Measurements from ENCODE around the gene TNK1. TPM values are rescaled to one million over a fixed set of nuclear protein-coding genes. Genes with fewer than 3 reads are reported as not detected.

Gene TNK1
- total RNA-seq, 1 donor from 2014 or later, result 0.21 TPM

DNA sequence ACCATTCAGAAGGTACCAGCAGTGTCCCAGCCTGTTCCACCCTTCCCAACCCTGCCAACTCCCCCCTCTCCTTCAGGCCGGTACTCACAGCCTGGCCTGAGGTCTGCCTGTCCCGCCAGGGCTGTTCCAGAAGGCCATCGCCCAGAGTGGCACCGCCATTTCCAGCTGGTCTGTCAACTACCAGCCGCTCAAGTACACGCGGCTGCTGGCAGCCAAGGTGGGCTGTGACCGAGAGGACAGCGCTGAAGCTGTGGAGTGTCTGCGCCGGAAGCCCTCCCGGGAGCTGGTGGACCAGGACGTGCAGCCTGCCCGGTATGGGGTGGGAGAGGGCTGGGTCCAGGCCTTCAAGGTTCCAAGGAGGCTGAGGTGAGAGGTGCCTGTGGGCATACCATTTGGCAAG, 33.9 kb downstream of the TNK1 start:
- Mint-ChIP-seq H3K4me3 (no peak overlapping the region), H3K9me3 (no peaks in the 10 kb centered on the region), H3K4me1 (peaks cover 37% of the 10 kb centered on the region), H3K27ac (ENCODE audit: unreplicated experiment) (no peak overlapping the region), H3K36me3 (ENCODE audit: low read depth) (peaks cover 6% of the 10 kb centered on the region), H3K27me3 (ENCODE audit: low read depth) (peaks cover under 1% of the 10 kb centered on the region)
- TF ChIP-seq, protein P1, sequence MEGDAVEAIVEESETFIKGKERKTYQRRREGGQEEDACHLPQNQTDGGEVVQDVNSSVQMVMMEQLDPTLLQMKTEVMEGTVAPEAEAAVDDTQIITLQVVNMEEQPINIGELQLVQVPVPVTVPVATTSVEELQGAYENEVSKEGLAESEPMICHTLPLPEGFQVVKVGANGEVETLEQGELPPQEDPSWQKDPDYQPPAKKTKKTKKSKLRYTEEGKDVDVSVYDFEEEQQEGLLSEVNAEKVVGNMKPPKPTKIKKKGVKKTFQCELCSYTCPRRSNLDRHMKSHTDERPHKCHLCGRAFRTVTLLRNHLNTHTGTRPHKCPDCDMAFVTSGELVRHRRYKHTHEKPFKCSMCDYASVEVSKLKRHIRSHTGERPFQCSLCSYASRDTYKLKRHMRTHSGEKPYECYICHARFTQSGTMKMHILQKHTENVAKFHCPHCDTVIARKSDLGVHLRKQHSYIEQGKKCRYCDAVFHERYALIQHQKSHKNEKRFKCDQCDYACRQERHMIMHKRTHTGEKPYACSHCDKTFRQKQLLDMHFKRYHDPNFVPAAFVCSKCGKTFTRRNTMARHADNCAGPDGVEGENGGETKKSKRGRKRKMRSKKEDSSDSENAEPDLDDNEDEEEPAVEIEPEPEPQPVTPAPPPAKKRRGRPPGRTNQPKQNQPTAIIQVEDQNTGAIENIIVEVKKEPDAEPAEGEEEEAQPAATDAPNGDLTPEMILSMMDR (conservative IDR thresholded peaks at IDR 0.05), result no peak
- no peak for DNase-seq (ENCODE audit: low read depth, low spot score)

GRCh38 chr17:7415784-7416183, 34.9 kb downstream of the TNK1 start:
- DNase-seq (ENCODE audit: low read depth, low spot score), result no peak
- Mint-ChIP-seq H3K4me3 (no peak overlapping the region), H3K27ac (ENCODE audit: unreplicated experiment) (no peak overlapping the region), H3K4me1 (peaks cover 47% of the 10 kb centered on the region), H3K27me3 (ENCODE audit: low read depth) (peaks cover 2% of the 10 kb centered on the region), H3K9me3 (no peaks in the 10 kb centered on the region), H3K36me3 (ENCODE audit: low read depth) (no peaks in the 10 kb centered on the region)
- TF ChIP-seq, protein P1 (conservative IDR thresholded peaks at IDR 0.05), result no peak

DNA sequence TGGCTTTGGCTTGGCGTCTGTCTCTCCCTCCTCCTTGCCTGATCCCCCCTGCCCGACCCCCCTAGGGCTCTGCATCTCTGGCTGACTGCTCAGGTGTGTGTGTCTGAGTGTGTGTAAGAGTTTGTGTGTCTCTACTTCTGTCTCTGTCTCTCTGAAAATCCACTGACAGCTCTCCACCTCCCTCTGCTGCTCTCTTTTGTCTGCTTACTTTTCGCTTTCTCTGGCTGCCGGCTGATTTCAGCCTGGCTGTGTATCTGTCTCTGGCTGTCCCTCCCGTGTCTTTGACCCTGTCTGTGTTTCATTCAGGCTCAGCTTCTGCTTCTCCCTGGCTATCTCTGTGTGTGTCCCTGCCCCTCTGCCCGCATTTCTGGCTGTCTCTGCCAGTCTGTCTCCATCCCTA, 35.4 kb downstream of the TNK1 start:
- DNase-seq (ENCODE audit: low read depth, low spot score), result no peak
- TF ChIP-seq, protein P1 (conservative IDR thresholded peaks at IDR 0.05), result no peak
- H3K9me3 Mint-ChIP-seq, result no peaks in the 10 kb centered on the region
- no peak overlapping the region for H3K4me3 Mint-ChIP-seq
- no peak overlapping the region for H3K27ac Mint-ChIP-seq (ENCODE audit: unreplicated experiment)
- peaks cover 49% of the 10 kb centered on the region for H3K4me1 Mint-ChIP-seq
- no peaks in the 10 kb centered on the region for H3K36me3 Mint-ChIP-seq (ENCODE audit: low read depth)
- peaks cover 2% of the 10 kb centered on the region for H3K27me3 Mint-ChIP-seq (ENCODE audit: low read depth)

GRCh38 chr17:7417056-7417655, 36.3 kb downstream of the TNK1 start:
- Mint-ChIP-seq H3K27ac (ENCODE audit: unreplicated experiment) (no peak overlapping the region), H3K36me3 (ENCODE audit: low read depth) (no peaks in the 10 kb centered on the region), H3K27me3 (ENCODE audit: low read depth) (peaks cover 2% of the 10 kb centered on the region), H3K9me3 (no peaks in the 10 kb centered on the region), H3K4me3 (no peak overlapping the region), H3K4me1 (peaks cover 47% of the 10 kb centered on the region)
- DNase-seq (ENCODE audit: low read depth, low spot score), result no peak
- TF ChIP-seq, protein P1 (conservative IDR thresholded peaks at IDR 0.05), result no peak

GRCh38 chr17:7418472-7419152, 37.7 kb downstream of the TNK1 start:
- DNase-seq (ENCODE audit: low read depth, low spot score), result no peak
- Mint-ChIP-seq H3K9me3 (no peaks in the 10 kb centered on the region), H3K4me3 (peak overlapping the region; percentile 31), H3K4me1 (peaks cover 38% of the 10 kb centered on the region), H3K27me3 (ENCODE audit: low read depth) (peaks cover 2% of the 10 kb centered on the region), H3K36me3 (ENCODE audit: low read depth) (no peaks in the 10 kb centered on the region), H3K27ac (ENCODE audit: unreplicated experiment) (peak overlapping the region; percentile 72)
- TF ChIP-seq, protein P1 (conservative IDR thresholded peaks at IDR 0.05), result no peak

All from neural crest cell (in vitro differentiated cells).